ENCODE data around the gene PLCB1.

- no peak for TF ChIP-seq GATA2 (IDR thresholded peaks at IDR 0.05; ENCODE audit: low read depth, low read length)
- no peak for TF ChIP-seq GATA3 (IDR thresholded peaks at IDR 0.05; ENCODE audit: low read depth, low read length)
Observed at GRCh38 chr20:8213270-8213669, 81.2 kb downstream of the PLCB1 start.
